OCI-LY1 (cell line): ENCODE data around the gene LRRC4.

Source experiments
- H2AFZ ChIP-seq: fragments of 200-600 bp; sonication (generic), shearing (Covaris generic); 2 replicates; pipeline ENCODE4 v1.6.0; 2014; ENCODE audit warnings: antibody characterized with exemption, mild to moderate bottlenecking, low read length
- H3F3A ChIP-seq: fragments of 200-600 bp; sonication (generic), shearing (Covaris generic); 2 replicates; pipeline ENCODE4 v1.6.0; 2014; ENCODE audit warnings: mild to moderate bottlenecking, antibody characterized with exemption, low read length, moderate library complexity; ENCODE audit not compliant: insufficient read depth
- H3K27ac ChIP-seq: fragments of 200-600 bp; sonication (generic); 2 replicates; pipeline ENCODE4 v1.5.1; 2014; ENCODE audit warnings: low read length, mixed run types, mild to moderate bottlenecking, low read depth; ENCODE audit not compliant: poor library complexity, severe bottlenecking
- H3K27me3 ChIP-seq: fragments of 200-600 bp; sonication (generic); 2 replicates; pipeline ENCODE4 v1.6.0; 2014; ENCODE audit warnings: antibody characterized with exemption, mild to moderate bottlenecking, low read length, moderate library complexity; ENCODE audit not compliant: insufficient read depth
- H3K36me3 ChIP-seq: fragments of 200-600 bp; sonication (generic); 2 replicates; pipeline ENCODE4 v1.6.1; 2014; ENCODE audit warnings: mild to moderate bottlenecking, antibody characterized with exemption, low read length, moderate library complexity, mixed read lengths; ENCODE audit not compliant: insufficient read depth
- H3K4me1 ChIP-seq: fragments of 200-600 bp; sonication (generic); 2 replicates; pipeline ENCODE4 v1.5.1; 2014; ENCODE audit warnings: mild to moderate bottlenecking, low read length, moderate library complexity; ENCODE audit not compliant: insufficient read depth, severe bottlenecking
- H3K4me2 ChIP-seq: fragments of 200-600 bp; sonication (generic), shearing (Covaris generic); 2 replicates; pipeline ENCODE4 v1.6.1; 2014; ENCODE audit warnings: low read length
- H3K4me3 ChIP-seq: fragments of 200-600 bp; sonication (generic); 2 replicates; pipeline ENCODE4 v1.5.1; 2014; ENCODE audit warnings: low read length, low read depth, mild to moderate bottlenecking, mixed read lengths; ENCODE audit not compliant: poor library complexity, severe bottlenecking
- H3K79me2 ChIP-seq: fragments of 200-600 bp; shearing (Covaris generic); 2 replicates; pipeline ENCODE4 v1.6.1; 2016; ENCODE audit warnings: mixed run types, low read length, mixed read lengths; ENCODE audit not compliant: insufficient read depth
- H3K9ac ChIP-seq: fragments of 200-600 bp; sonication (generic), shearing (Covaris generic); 2 replicates; pipeline ENCODE4 v1.6.1; 2014; ENCODE audit warnings: mild to moderate bottlenecking, low read length, mixed read lengths
- H3K9me2 ChIP-seq: fragments of 200-600 bp; sonication (generic), shearing (Covaris generic); 2 replicates; pipeline ENCODE4 v1.6.1; 2014; ENCODE audit warnings: low read depth, mild to moderate bottlenecking, low read length, mixed read lengths
- H3K9me3 ChIP-seq: fragments of 200-600 bp; shearing (Covaris generic); 2 replicates; pipeline ENCODE4 v1.6.1; 2014; ENCODE audit warnings: low read length, mixed read lengths
- H4K20me1 ChIP-seq: fragments of 200-600 bp; sonication (generic), shearing (Covaris generic); 2 replicates; pipeline ENCODE4 v1.6.0; 2016; ENCODE audit warnings: mild to moderate bottlenecking, low read length; ENCODE audit not compliant: insufficient read depth
- CTCF ChIP-seq: fragments of 200-600 bp; sonication (generic), shearing (Covaris generic); IDR thresholded peaks from 2 replicates; pipeline ENCODE4 v1.5.1; 2017; ENCODE audit warnings: mild to moderate bottlenecking, antibody characterized with exemption, low read length, moderate library complexity, mixed read lengths
- EZH2 ChIP-seq: fragments of 200-600 bp; sonication (generic), shearing (Covaris generic); IDR thresholded peaks from 2 replicates; pipeline ENCODE4 v1.8.0; 2017; ENCODE audit warnings: borderline replicate concordance, mixed run types, mild to moderate bottlenecking, antibody characterized with exemption, low read length, moderate library complexity, mixed read lengths

The LRRC4 gene

GRCh38 chr7:128037880-128038619 lies 6.8 kb upstream of the LRRC4 start:
- Histone ChIP-seq H3K4me3 (no peak overlapping the region), H3K36me3 (no peaks in the 10 kb centered on the region; the same call in 1 of the 2 replicates), H3K4me1 (peaks cover 7% of the 10 kb centered on the region), H3K79me2 (no peaks in the 10 kb centered on the region), H3K9me2 (no peaks in the 10 kb centered on the region), H3F3A (no peaks in the 10 kb centered on the region), H3K9me3 (no peaks in the 10 kb centered on the region), H3K27me3 (peaks cover 6% of the 10 kb centered on the region; the same call in 1 of the 2 replicates), H3K27ac (no peak overlapping the region), H3K9ac (no peak overlapping the region), H4K20me1 (no peaks in the 10 kb centered on the region), H2AFZ (no peak overlapping the region), H3K4me2 (no peak overlapping the region)
- TF ChIP-seq CTCF (no peak), EZH2 (no peak)

GRCh38 chr7:128037081-128037480 lies 5.8 kb upstream of the LRRC4 start:
- H3K36me3 ChIP-seq = no peaks in the 10 kb centered on the region; the same call in 1 of the 2 replicates
- H3K27ac ChIP-seq = no peak overlapping the region
- H3K9me2 ChIP-seq = no peaks in the 10 kb centered on the region
- H3K27me3 ChIP-seq = peaks cover 10% of the 10 kb centered on the region; the same call in 1 of the 2 replicates
- no peaks in the 10 kb centered on the region for H4K20me1 ChIP-seq
- no peak overlapping the region for H3K4me2 ChIP-seq
- H3K79me2 ChIP-seq = no peaks in the 10 kb centered on the region
- no peaks in the 10 kb centered on the region for H3K9me3 ChIP-seq
- no peak overlapping the region for H2AFZ ChIP-seq
- H3F3A ChIP-seq = no peaks in the 10 kb centered on the region
- no peak overlapping the region for H3K4me3 ChIP-seq
- no peak overlapping the region for H3K9ac ChIP-seq
- TF ChIP-seq CTCF (no peak; the same call in 1 of the 2 replicates), EZH2 (no peak)
- H3K4me1 ChIP-seq = peaks cover 13% of the 10 kb centered on the region

GRCh38 chr7:128036226-128036940 lies 5.1 kb upstream of the LRRC4 start:
- Histone ChIP-seq H3K4me1 (peaks cover 17% of the 10 kb centered on the region), H3K4me3 (no peak overlapping the region), H3F3A (no peaks in the 10 kb centered on the region)

More at GRCh38 chr7:128036226-128036940, 5.1 kb upstream of the LRRC4 start:
- Histone ChIP-seq H3K27ac (no peak overlapping the region), H3K9me3 (no peaks in the 10 kb centered on the region), H3K4me2 (no peak overlapping the region), H4K20me1 (no peaks in the 10 kb centered on the region), H3K9me2 (no peaks in the 10 kb centered on the region), H2AFZ (no peak overlapping the region), H3K79me2 (no peaks in the 10 kb centered on the region), H3K27me3 (peaks cover 10% of the 10 kb centered on the region; the same call in 1 of the 2 replicates), H3K9ac (no peak overlapping the region), H3K36me3 (no peaks in the 10 kb centered on the region; the same call in 1 of the 2 replicates)
- TF ChIP-seq EZH2 = no peak
- no peak for TF ChIP-seq CTCF
